Measurements from ENCODE around the gene APBB1IP.

APBB1IP gene

DNA sequence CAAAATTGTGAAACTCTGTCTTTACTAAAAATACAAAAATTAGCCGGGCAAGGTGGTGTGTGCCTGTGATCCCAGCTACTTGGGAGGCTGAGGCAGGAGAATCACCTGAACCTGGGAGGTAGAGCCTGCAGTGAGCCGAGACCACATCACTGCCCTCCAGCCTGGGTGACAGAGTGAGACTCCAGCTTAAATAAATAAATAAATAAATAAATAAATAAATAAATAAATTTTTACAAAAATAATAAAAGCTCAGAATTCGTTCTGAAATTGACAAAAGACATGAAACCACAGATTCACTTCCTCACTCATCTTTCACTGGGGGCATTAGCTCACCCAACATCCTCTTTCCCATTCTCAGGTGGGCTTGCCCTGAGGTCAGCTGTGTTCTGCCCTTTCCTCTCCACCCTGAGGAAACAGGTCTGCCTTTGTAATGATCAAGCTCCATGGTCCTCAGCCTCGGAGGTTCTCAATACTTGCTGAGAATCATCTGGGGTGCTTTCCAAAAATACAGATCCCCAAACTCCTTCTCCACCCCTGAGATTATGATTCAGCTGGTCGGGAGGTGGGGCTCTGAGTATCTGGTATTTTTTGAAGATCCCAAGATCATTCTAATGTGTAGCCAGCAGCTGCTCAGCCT lies 29.2 kb upstream of the APBB1IP start:
- intact Hi-C loops (cut with DNase I; ENCODE audit: low total_unique reads), result no loop called here
- Histone ChIP-seq H3K9me3 (no peaks in the 10 kb centered on the region), H3K4me1 (no peaks in the 10 kb centered on the region), H3K36me3 (no peaks in the 10 kb centered on the region), H3K27ac (no peak overlapping the region), H3K4me3 (no peak overlapping the region), H3K27me3 (no peaks in the 10 kb centered on the region)
- TF ChIP-seq, protein P1, sequence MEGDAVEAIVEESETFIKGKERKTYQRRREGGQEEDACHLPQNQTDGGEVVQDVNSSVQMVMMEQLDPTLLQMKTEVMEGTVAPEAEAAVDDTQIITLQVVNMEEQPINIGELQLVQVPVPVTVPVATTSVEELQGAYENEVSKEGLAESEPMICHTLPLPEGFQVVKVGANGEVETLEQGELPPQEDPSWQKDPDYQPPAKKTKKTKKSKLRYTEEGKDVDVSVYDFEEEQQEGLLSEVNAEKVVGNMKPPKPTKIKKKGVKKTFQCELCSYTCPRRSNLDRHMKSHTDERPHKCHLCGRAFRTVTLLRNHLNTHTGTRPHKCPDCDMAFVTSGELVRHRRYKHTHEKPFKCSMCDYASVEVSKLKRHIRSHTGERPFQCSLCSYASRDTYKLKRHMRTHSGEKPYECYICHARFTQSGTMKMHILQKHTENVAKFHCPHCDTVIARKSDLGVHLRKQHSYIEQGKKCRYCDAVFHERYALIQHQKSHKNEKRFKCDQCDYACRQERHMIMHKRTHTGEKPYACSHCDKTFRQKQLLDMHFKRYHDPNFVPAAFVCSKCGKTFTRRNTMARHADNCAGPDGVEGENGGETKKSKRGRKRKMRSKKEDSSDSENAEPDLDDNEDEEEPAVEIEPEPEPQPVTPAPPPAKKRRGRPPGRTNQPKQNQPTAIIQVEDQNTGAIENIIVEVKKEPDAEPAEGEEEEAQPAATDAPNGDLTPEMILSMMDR (IDR thresholded peaks at IDR 0.05), result no peak
- DNase-seq, result no peak

DNA sequence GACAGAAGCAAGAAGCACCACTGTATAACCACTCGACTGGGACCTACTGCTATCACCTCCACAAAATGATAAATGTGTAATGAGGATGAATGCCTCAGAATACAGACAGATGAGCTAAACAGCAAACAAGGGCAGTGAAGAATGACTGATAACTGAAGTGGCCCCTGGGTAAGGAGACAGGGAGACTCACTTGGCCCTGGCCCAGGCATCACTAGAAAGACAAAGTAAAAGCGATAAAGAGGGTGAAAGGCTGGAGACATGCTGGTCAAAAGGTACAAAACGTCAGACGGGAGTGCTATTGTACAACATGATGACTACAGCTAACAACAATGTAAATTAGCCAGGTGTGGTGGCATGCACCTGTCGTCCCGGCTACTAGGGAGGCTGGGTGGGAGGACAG lies 27.8 kb upstream of the APBB1IP start:
- Histone ChIP-seq H3K9me3 (no peaks in the 10 kb centered on the region), H3K27me3 (no peaks in the 10 kb centered on the region), H3K4me1 (no peaks in the 10 kb centered on the region), H3K4me3 (no peak overlapping the region), H3K36me3 (no peaks in the 10 kb centered on the region), H3K27ac (no peak overlapping the region)
- intact Hi-C loops (cut with DNase I; ENCODE audit: low total_unique reads), result no loop called here
- TF ChIP-seq, protein P1 (IDR thresholded peaks at IDR 0.05), result no peak
- DNase-seq, result no peak

DNA sequence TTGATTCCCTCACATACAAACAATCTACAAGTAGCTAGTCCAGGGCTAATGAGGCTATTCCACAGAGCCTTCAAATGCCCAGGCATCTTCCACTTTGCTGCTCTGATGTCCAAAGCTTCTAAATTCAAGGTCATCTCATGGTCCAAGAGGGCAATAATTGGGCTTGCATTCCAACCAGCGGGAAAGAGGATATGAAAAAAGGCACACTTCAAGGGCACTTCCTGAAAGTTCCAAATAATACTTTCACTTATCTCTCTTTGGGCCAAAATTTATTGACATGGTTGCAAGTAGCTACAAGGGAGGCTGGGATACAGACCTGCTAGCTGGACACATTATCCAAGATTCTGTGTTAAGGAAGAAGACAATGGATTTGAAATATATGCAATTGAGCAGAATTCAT lies 25.2 kb upstream of the APBB1IP start:
- intact Hi-C loops (cut with DNase I; ENCODE audit: low total_unique reads), result no loop called here
- no peak overlapping the region for H3K4me3 ChIP-seq
- H3K27ac ChIP-seq, result no peak overlapping the region
- TF ChIP-seq, protein P1 (IDR thresholded peaks at IDR 0.05), result no peak
- no peaks in the 10 kb centered on the region for H3K4me1 ChIP-seq
- H3K36me3 ChIP-seq, result no peaks in the 10 kb centered on the region
- no peaks in the 10 kb centered on the region for H3K27me3 ChIP-seq
- H3K9me3 ChIP-seq, result no peaks in the 10 kb centered on the region
- DNase-seq, result no peak

DNA sequence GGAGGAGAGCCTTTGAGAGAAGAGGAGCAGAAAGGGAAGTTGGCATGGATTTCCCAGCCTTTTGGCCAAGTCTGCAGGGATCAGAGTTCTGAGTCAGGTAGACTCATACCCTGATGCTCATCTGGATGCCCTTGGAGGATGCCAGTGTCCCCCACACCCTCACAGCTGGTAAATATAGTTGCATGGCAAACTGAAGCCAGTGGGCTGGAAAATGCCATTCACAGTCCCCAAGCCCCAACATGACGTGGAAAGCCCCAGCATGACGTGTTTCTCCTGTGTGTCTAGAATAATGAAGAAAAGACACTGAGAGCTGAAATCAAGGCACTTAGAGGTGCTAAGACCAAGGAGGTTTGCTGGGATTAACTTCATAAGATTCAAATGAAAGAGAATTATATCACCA lies 24.8 kb upstream of the APBB1IP start:
- intact Hi-C loops (cut with DNase I; ENCODE audit: low total_unique reads), result no loop called here
- Histone ChIP-seq H3K27ac (no peak overlapping the region), H3K4me3 (no peak overlapping the region), H3K9me3 (no peaks in the 10 kb centered on the region), H3K27me3 (no peaks in the 10 kb centered on the region), H3K4me1 (no peaks in the 10 kb centered on the region), H3K36me3 (no peaks in the 10 kb centered on the region)
- no peak for DNase-seq
- TF ChIP-seq, protein P1 (IDR thresholded peaks at IDR 0.05), result no peak

DNA sequence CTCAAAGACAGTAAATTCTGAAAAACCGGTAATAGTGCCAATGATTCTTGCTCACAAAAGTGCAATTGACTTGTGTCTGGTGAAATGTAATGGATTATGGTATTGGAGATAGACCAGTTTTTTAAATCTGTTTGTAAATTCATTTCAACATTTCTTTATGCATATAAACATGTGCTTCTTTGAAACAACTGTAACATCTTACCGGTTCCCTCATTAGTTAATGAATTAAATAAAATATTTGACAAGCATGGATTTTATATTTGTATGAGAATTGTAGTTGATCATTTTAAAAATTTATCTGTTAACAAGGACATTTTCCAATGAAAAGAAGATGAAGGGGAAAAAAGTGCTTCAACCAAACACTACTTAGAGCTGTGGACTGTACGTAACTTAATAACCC lies 21.0 kb upstream of the APBB1IP start:
- Histone ChIP-seq H3K27ac (no peak overlapping the region), H3K27me3 (no peaks in the 10 kb centered on the region), H3K36me3 (no peaks in the 10 kb centered on the region), H3K4me1 (no peaks in the 10 kb centered on the region), H3K9me3 (no peaks in the 10 kb centered on the region), H3K4me3 (no peak overlapping the region)
- no peak for DNase-seq
- TF ChIP-seq, protein P1 (IDR thresholded peaks at IDR 0.05), result no peak
- intact Hi-C loops (cut with DNase I; ENCODE audit: low total_unique reads), result no loop called here

DNA sequence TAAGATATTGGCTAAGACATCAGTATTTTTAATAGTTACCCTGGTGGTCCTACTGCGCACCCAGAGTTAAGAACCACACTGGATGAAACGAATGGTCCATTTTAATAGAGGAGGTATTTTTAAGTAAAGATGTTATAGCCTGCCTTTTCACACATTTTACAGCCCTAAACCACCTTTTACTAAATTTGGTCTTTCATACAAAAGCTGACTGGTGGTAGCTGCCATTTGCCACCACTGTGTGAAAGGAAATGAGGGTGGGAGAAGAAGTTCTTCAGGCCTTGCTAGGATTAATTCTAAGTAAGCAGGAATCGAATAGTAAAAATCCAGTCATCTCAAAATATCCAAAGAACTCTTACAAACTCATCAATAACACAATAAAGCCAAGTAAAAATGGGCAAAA lies 15.2 kb upstream of the APBB1IP start:
- intact Hi-C loops (cut with DNase I; ENCODE audit: low total_unique reads), result no loop called here
- H3K4me1 ChIP-seq, result no peaks in the 10 kb centered on the region
- no peaks in the 10 kb centered on the region for H3K36me3 ChIP-seq
- no peaks in the 10 kb centered on the region for H3K9me3 ChIP-seq
- no peak overlapping the region for H3K4me3 ChIP-seq
- TF ChIP-seq, protein P1 (IDR thresholded peaks at IDR 0.05), result no peak
- H3K27me3 ChIP-seq, result no peaks in the 10 kb centered on the region
- no peak overlapping the region for H3K27ac ChIP-seq
- DNase-seq, result no peak
